Activated effector memory CD4-positive, alpha-beta T cell treated with anti-CD3 and anti-CD28 coated beads, Interleukin-2, amount 50 U/mL, for 16 hours (primary cell): ENCODE data around the gene UBAP1.
"Not testable (repeated sequence)": the region's sequence is repeated elsewhere in the genome, so short reads cannot be mapped to it uniquely, and the experiment has no call there.

Experiments
- DNase-seq: peaks from one replicate; pipeline ENCODE4 v3.0.0-alpha.2; 2020

The UBAP1 gene

GRCh38 chr9:34178436-34179212 lies at the start of gene UBAP1:
TSS of gene UBAP1 (plus strand) at chr9:34179043. CDS start at chr9:34220915, 41,872 bp downstream.
- DNase-seq: peak; percentile 98

GRCh38 chr9:34131571-34131970 lies 47.3 kb upstream of the UBAP1 start:
- DNase-seq: no peak

GRCh38 chr9:34133436-34133949 lies 45.4 kb upstream of the UBAP1 start:
- DNase-seq: no peak

- DNase-seq: no peak
Observed at GRCh38 chr9:34134521-34134920, 44.3 kb upstream of the UBAP1 start.

- not testable (repeated sequence) for DNase-seq
Observed at GRCh38 chr9:34138644-34139043, 40.2 kb upstream of the UBAP1 start.

GRCh38 chr9:34139477-34140146 lies 39.2 kb upstream of the UBAP1 start:
- DNase-seq: no peak

GRCh38 chr9:34140853-34141252 lies 38.0 kb upstream of the UBAP1 start:
- DNase-seq: no peak

GRCh38 chr9:34143116-34143515 lies 35.7 kb upstream of the UBAP1 start:
- no peak for DNase-seq

- peak; percentile 37 for DNase-seq
Observed at GRCh38 chr9:34145165-34145564, 33.7 kb upstream of the UBAP1 start.

GRCh38 chr9:34151398-34151797 lies 27.4 kb upstream of the UBAP1 start:
- DNase-seq: no peak

- no peak for DNase-seq
Observed at GRCh38 chr9:34154057-34154456, 24.8 kb upstream of the UBAP1 start.

GRCh38 chr9:34157318-34157717 lies 21.5 kb upstream of the UBAP1 start:
- DNase-seq: no peak

GRCh38 chr9:34157898-34158297 lies 20.9 kb upstream of the UBAP1 start:
- DNase-seq: no peak

- DNase-seq: no peak
Observed at GRCh38 chr9:34158362-34158869, 20.4 kb upstream of the UBAP1 start.

- peak; percentile 21 for DNase-seq
Observed at GRCh38 chr9:34163434-34163833, 15.4 kb upstream of the UBAP1 start.

- no peak for DNase-seq
Observed at GRCh38 chr9:34169125-34169524, 9.7 kb upstream of the UBAP1 start.

- no peak for DNase-seq
Observed at GRCh38 chr9:34170237-34170991, 8.4 kb upstream of the UBAP1 start.

GRCh38 chr9:34171753-34172535 lies 6.9 kb upstream of the UBAP1 start:
- peak; percentile 69 for DNase-seq

GRCh38 chr9:34176089-34176488 lies 2.8 kb upstream of the UBAP1 start:
- DNase-seq: no peak

- no peak for DNase-seq
Observed at GRCh38 chr9:34177593-34178435, 1.0 kb upstream of the UBAP1 start.
